ENCODE measurements around the gene SBF2. TPM values are rescaled to one million over a fixed set of nuclear protein-coding genes. Genes with fewer than 3 reads are reported as not detected.

The SBF2 gene
- total and polyA plus RNA-seq, 2 of the 13 experiments (the other 11 are each of a cell fraction or from before 2014, with no cell fraction given) = 24.0 to 45.8 TPM

DNA sequence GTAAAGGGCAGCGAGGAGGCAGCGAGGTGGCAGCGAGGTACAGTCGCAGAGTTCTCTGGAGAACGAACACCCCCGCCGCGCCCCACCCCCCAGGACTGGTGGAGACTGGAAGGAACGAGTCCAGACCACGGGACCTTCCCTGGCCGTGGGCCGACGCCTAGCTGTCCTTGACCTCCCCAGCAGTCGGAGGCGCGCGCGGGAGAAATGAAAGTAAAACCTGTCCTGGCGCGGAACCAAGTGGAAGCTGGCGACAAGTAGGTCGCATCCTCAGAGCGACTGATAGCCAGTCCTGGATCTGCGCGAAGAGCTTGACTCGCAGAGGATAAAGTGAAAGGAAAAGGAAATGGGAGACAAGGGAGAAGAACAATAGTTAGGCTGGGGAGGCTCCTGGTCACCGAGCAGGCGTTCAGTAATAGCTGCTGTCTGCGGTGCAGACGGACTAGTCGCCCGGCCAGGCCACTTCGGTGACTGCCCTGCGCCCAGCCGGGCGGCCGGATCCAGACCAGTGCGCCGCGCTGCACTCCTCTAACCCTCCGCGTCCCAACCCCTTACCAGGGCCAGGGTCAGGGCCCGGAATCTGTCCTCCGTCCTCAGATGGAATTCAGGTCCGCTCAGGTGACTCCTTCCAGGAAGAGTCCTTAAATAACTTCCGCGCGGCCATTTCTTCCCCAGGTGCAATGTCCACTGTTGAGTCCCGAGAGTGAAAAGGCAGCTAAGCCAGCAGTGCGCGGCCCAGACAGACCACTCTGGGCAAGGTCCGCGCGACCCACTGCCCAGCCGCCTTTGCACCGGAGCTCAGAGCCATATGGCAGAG is 8.9 kb upstream of the SBF2 start (continued):
- TF ChIP-seq, protein P1, sequence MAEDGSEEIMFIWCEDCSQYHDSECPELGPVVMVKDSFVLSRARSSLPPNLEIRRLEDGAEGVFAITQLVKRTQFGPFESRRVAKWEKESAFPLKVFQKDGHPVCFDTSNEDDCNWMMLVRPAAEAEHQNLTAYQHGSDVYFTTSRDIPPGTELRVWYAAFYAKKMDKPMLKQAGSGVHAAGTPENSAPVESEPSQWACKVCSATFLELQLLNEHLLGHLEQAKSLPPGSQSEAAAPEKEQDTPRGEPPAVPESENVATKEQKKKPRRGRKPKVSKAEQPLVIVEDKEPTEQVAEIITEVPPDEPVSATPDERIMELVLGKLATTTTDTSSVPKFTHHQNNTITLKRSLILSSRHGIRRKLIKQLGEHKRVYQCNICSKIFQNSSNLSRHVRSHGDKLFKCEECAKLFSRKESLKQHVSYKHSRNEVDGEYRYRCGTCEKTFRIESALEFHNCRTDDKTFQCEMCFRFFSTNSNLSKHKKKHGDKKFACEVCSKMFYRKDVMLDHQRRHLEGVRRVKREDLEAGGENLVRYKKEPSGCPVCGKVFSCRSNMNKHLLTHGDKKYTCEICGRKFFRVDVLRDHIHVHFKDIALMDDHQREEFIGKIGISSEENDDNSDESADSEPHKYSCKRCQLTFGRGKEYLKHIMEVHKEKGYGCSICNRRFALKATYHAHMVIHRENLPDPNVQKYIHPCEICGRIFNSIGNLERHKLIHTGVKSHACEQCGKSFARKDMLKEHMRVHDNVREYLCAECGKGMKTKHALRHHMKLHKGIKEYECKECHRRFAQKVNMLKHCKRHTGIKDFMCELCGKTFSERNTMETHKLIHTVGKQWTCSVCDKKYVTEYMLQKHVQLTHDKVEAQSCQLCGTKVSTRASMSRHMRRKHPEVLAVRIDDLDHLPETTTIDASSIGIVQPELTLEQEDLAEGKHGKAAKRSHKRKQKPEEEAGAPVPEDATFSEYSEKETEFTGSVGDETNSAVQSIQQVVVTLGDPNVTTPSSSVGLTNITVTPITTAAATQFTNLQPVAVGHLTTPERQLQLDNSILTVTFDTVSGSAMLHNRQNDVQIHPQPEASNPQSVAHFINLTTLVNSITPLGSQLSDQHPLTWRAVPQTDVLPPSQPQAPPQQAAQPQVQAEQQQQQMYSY (CRISPR knock-in tag; IDR thresholded peaks at IDR 0.05) = peak; percentile 65
- TF ChIP-seq, protein P2, sequence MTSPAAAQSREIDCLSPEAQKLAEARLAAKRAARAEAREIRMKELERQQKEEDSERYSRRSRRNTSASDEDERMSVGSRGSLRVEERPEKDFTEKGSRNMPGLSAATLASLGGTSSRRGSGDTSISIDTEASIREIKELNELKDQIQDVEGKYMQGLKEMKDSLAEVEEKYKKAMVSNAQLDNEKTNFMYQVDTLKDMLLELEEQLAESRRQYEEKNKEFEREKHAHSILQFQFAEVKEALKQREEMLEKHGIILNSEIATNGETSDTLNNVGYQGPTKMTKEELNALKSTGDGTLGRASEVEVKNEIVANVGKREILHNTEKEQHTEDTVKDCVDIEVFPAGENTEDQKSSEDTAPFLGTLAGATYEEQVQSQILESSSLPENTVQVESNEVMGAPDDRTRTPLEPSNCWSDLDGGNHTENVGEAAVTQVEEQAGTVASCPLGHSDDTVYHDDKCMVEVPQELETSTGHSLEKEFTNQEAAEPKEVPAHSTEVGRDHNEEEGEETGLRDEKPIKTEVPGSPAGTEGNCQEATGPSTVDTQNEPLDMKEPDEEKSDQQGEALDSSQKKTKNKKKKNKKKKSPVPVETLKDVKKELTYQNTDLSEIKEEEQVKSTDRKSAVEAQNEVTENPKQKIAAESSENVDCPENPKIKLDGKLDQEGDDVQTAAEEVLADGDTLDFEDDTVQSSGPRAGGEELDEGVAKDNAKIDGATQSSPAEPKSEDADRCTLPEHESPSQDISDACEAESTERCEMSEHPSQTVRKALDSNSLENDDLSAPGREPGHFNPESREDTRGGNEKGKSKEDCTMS (CRISPR knock-in tag; conservative IDR thresholded peaks at IDR 0.05) = no peak
- no peak for TF ChIP-seq TCF12 (IDR thresholded peaks at IDR 0.05)
- no peak for TF ChIP-seq TCF12 (CRISPR knock-in tag; IDR thresholded peaks at IDR 0.05)
- no peak for TF ChIP-seq ISX (CRISPR knock-in tag; conservative IDR thresholded peaks at IDR 0.05)
- TF ChIP-seq AGO2 (optimal IDR thresholded peaks at IDR 0.05; ENCODE audit: low read depth, low read length) = peak; percentile 74
- TF ChIP-seq HDAC2 (CRISPR knock-in tag; IDR thresholded peaks at IDR 0.05) = 0 out of 2 replicates have a peak, but pooled peaks have one; percentile 56
- no peak for TF ChIP-seq ZFP62 (CRISPR knock-in tag; IDR thresholded peaks at IDR 0.05)
- 0 out of 2 replicates have a peak, but pooled peaks have one; percentile 31 for TF ChIP-seq NFKB2 (CRISPR knock-in tag; IDR thresholded peaks at IDR 0.05; ENCODE audit: borderline replicate concordance)
- 0 out of 2 replicates have a peak, but pooled peaks have one; percentile 66 for TF ChIP-seq ZMAT3 (CRISPR knock-in tag; conservative IDR thresholded peaks at IDR 0.05)
- TF ChIP-seq, protein P3, sequence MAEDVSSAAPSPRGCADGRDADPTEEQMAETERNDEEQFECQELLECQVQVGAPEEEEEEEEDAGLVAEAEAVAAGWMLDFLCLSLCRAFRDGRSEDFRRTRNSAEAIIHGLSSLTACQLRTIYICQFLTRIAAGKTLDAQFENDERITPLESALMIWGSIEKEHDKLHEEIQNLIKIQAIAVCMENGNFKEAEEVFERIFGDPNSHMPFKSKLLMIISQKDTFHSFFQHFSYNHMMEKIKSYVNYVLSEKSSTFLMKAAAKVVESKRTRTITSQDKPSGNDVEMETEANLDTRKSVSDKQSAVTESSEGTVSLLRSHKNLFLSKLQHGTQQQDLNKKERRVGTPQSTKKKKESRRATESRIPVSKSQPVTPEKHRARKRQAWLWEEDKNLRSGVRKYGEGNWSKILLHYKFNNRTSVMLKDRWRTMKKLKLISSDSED (CRISPR knock-in tag; IDR thresholded peaks at IDR 0.05) = no peak
- peak; percentile 77; the same call in 1 of the 2 replicates for TF ChIP-seq ZNF782 (CRISPR knock-in tag; IDR thresholded peaks at IDR 0.05; ENCODE audit: borderline replicate concordance)
- TF ChIP-seq, protein P4, sequence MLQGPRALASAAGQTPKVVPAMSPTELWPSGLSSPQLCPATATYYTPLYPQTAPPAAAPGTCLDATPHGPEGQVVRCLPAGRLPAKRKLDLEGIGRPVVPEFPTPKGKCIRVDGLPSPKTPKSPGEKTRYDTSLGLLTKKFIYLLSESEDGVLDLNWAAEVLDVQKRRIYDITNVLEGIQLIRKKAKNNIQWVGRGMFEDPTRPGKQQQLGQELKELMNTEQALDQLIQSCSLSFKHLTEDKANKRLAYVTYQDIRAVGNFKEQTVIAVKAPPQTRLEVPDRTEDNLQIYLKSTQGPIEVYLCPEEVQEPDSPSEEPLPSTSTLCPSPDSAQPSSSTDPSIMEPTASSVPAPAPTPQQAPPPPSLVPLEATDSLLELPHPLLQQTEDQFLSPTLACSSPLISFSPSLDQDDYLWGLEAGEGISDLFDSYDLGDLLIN (CRISPR knock-in tag; IDR thresholded peaks at IDR 0.05; ENCODE audit: borderline replicate concordance) = peak; percentile 54; the same call in 1 of the 2 replicates
- peak; percentile 90 for TF ChIP-seq NRL (CRISPR knock-in tag; IDR thresholded peaks at IDR 0.05; ENCODE audit: borderline replicate concordance)
- no peak for TF ChIP-seq TBL1XR1 (IDR thresholded peaks at IDR 0.05; ENCODE audit: borderline replicate concordance, low read length, partially characterized antibody)
- TF ChIP-seq ZNF207 (IDR thresholded peaks at IDR 0.05; ENCODE audit: borderline replicate concordance) = no peak
- TF ChIP-seq ZNF331 (CRISPR knock-in tag; IDR thresholded peaks at IDR 0.05) = peak; percentile 16; the same call in 1 of the 2 replicates
- no peak for TF ChIP-seq CREB1 (IDR thresholded peaks at IDR 0.05)
- no peak for TF ChIP-seq CREB1 (CRISPR knock-in tag; IDR thresholded peaks at IDR 0.05)
- TF ChIP-seq ZNF660 (CRISPR knock-in tag; IDR thresholded peaks at IDR 0.05; ENCODE audit: borderline replicate concordance, low read depth) = no peak
